Activated T-helper 17 cell treated with anti-CD3 and anti-CD28 coated beads, Interleukin-2, amount 50 U/mL, for 72 hours (primary cell): ENCODE data around the gene EPB41L4A. TPM values are rescaled to one million over a fixed set of nuclear protein-coding genes. Genes with fewer than 3 reads are reported as not detected.

Experiments used
- ATAC-seq: fragments of 150-1000 bp; cut with Tn5 transposase; replicated peaks from 2 replicates; pipeline ENCODE4 v1.10.0; 2021; ENCODE audit warnings: mild to moderate bottlenecking, moderate library complexity
- H3K27ac Mint-ChIP-seq: one replicate; pipeline ENCODE4 v1.8.0; 2022; ENCODE audit warnings: mixed read lengths
- H3K27me3 Mint-ChIP-seq: one replicate; pipeline ENCODE4 v1.8.0; 2022; ENCODE audit warnings: mixed read lengths
- H3K36me3 Mint-ChIP-seq: one replicate; pipeline ENCODE4 v1.8.0; 2022; ENCODE audit warnings: low read depth, mild to moderate bottlenecking, mixed read lengths
- H3K4me1 Mint-ChIP-seq: one replicate; pipeline ENCODE4 v1.8.0; 2022; ENCODE audit warnings: mixed read lengths
- H3K4me3 Mint-ChIP-seq: one replicate; pipeline ENCODE4 v1.8.0; 2022; ENCODE audit warnings: mild to moderate bottlenecking, mixed read lengths
- H3K9me3 Mint-ChIP-seq: one replicate; pipeline ENCODE4 v1.8.0; 2022; ENCODE audit warnings: mixed read lengths
- total RNA-seq, 2 donors: library from RNA; stranded (reverse); gene quantifications; one replicate each; pipeline ENCODE4 v1.2.3, GENCODE V29; 2022

The EPB41L4A gene
- total RNA-seq, 2 donors from 2014 or later = 0.30 to 0.85 TPM

DNA sequence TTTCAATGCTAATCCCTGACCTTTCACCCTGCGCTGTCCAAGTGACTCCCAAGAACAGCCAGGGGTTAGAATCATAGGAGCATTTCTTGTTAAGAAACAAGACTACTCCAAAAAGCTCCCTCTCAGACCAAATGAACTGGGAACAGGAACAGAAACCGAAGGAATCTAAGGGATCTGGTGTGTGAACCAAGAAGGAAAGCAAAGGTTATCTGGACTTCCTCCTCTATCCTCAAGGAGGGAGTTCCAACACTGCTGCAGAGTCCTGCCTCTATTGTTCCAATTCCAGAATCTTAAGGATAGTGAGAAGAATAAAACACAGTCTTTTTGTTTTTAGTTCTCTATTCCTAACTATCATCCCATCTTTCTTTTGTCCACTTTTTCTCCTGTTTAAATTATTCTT lies 87.2 kb downstream of the EPB41L4A start:
- H3K4me1 Mint-ChIP-seq = peaks cover 6% of the 10 kb centered on the region
- H3K27me3 Mint-ChIP-seq = peaks cover 7% of the 10 kb centered on the region
- H3K36me3 Mint-ChIP-seq = no peaks in the 10 kb centered on the region
- no peak overlapping the region for H3K27ac Mint-ChIP-seq
- no peaks in the 10 kb centered on the region for H3K9me3 Mint-ChIP-seq
- no peak for ATAC-seq
- H3K4me3 Mint-ChIP-seq = no peak overlapping the region

- Mint-ChIP-seq H3K9me3 (no peaks in the 10 kb centered on the region), H3K36me3 (no peaks in the 10 kb centered on the region), H3K4me3 (peak overlapping the region; percentile 5), H3K27ac (no peak overlapping the region), H3K27me3 (peaks cover 8% of the 10 kb centered on the region), H3K4me1 (peaks cover 6% of the 10 kb centered on the region)
- ATAC-seq = peak; percentile 86
Observed at GRCh38 chr5:112329419-112330090, 89.5 kb downstream of the EPB41L4A start.

- Mint-ChIP-seq H3K4me3 (no peak overlapping the region), H3K36me3 (no peaks in the 10 kb centered on the region), H3K27me3 (peaks cover 16% of the 10 kb centered on the region), H3K27ac (no peak overlapping the region), H3K4me1 (no peaks in the 10 kb centered on the region), H3K9me3 (no peaks in the 10 kb centered on the region)
- no peak for ATAC-seq
Observed at GRCh38 chr5:112323166-112323565, 95.9 kb downstream of the EPB41L4A start.

DNA sequence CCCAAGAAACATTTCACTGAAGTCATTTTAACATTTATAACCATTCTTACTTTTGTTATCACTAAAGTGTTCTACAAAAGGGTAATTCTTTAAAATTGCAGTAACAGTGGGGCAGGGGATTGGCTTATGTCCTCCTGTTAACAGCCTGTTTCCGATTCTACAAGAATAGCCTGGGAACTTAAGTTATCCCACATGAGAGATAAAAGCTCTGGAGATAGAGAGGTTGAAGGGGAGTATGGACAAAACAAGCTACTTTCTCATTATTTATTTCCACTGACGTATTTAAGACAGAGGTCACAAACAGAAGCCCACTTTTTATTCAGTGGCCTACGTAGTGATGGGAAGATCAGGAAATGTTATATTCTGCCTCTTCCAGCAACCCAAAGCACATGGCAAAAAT lies 98.7 kb downstream of the EPB41L4A start:
- ATAC-seq = no peak
- Mint-ChIP-seq H3K4me3 (no peak overlapping the region), H3K4me1 (no peaks in the 10 kb centered on the region), H3K9me3 (no peaks in the 10 kb centered on the region), H3K27me3 (peaks cover 12% of the 10 kb centered on the region), H3K36me3 (no peaks in the 10 kb centered on the region), H3K27ac (no peak overlapping the region)

GRCh38 chr5:112318346-112318745 lies 100.7 kb downstream of the EPB41L4A start:
- Mint-ChIP-seq H3K9me3 (no peaks in the 10 kb centered on the region), H3K4me1 (no peaks in the 10 kb centered on the region)
- no peak for ATAC-seq

DNA sequence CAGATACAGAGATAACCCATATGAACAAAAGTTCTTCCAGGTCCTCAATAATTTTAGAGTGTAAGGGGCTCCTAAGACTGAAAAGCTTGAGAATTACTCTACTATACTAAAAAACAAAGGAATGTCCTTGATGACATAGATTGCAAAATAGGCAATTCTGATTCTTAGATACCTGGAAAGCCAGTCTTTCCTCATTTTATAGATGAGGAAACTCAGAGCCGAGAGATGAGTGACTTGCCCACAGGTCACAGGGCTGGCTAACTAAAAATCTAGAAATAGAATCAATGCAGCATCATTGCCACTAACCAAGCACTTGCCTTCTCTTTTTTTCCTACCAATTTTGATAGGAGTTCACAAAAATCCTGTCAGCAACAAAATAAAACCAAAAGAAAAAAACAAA lies 101.2 kb downstream of the EPB41L4A start:
- no peak for ATAC-seq
- Mint-ChIP-seq H3K4me3 (no peak overlapping the region), H3K27ac (no peak overlapping the region), H3K9me3 (no peaks in the 10 kb centered on the region), H3K27me3 (peaks cover 15% of the 10 kb centered on the region), H3K36me3 (no peaks in the 10 kb centered on the region), H3K4me1 (no peaks in the 10 kb centered on the region)

More at GRCh38 chr5:112318346-112318745, 100.7 kb downstream of the EPB41L4A start:
- no peak overlapping the region for H3K27ac Mint-ChIP-seq
- peaks cover 16% of the 10 kb centered on the region for H3K27me3 Mint-ChIP-seq
- no peak overlapping the region for H3K4me3 Mint-ChIP-seq
- H3K36me3 Mint-ChIP-seq = no peaks in the 10 kb centered on the region

GRCh38 chr5:112316731-112317130 lies 102.3 kb downstream of the EPB41L4A start:
- no peaks in the 10 kb centered on the region for H3K36me3 Mint-ChIP-seq
- H3K9me3 Mint-ChIP-seq = no peaks in the 10 kb centered on the region
- no peaks in the 10 kb centered on the region for H3K4me1 Mint-ChIP-seq
- H3K27ac Mint-ChIP-seq = no peak overlapping the region
- peaks cover 17% of the 10 kb centered on the region for H3K27me3 Mint-ChIP-seq
- ATAC-seq = no peak
- H3K4me3 Mint-ChIP-seq = no peak overlapping the region

DNA sequence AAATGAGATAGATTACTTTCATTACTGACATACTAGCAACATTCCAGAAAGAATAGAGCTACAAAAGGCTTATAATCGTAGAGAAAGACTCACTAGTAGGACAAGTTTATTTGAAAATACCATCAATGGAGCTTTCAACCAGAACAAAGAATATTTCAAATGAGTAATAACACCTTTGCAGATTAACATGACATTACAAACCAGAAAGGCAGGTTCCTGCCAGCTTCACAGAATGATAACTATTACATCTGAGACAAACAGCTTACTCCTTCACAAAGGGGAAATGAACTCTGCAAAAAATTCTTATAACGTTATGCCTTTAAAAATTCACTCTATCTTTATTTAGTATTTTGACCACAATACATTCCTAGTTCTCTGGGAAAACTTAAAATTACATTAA lies 103.1 kb downstream of the EPB41L4A start:
- no peak for ATAC-seq
- no peak overlapping the region for H3K4me3 Mint-ChIP-seq
- no peaks in the 10 kb centered on the region for H3K4me1 Mint-ChIP-seq
- no peaks in the 10 kb centered on the region for H3K9me3 Mint-ChIP-seq
- H3K36me3 Mint-ChIP-seq = no peaks in the 10 kb centered on the region
- peaks cover 17% of the 10 kb centered on the region for H3K27me3 Mint-ChIP-seq
- no peak overlapping the region for H3K27ac Mint-ChIP-seq

- no peaks in the 10 kb centered on the region for H3K4me1 Mint-ChIP-seq
- no peak overlapping the region for H3K27ac Mint-ChIP-seq
- no peak for ATAC-seq
- H3K4me3 Mint-ChIP-seq = no peak overlapping the region
- no peaks in the 10 kb centered on the region for H3K9me3 Mint-ChIP-seq
- no peaks in the 10 kb centered on the region for H3K36me3 Mint-ChIP-seq
- H3K27me3 Mint-ChIP-seq = peaks cover 13% of the 10 kb centered on the region
Observed at GRCh38 chr5:112312295-112313275, 106.5 kb downstream of the EPB41L4A start.

- Mint-ChIP-seq H3K9me3 (no peaks in the 10 kb centered on the region), H3K36me3 (no peaks in the 10 kb centered on the region), H3K4me1 (no peaks in the 10 kb centered on the region), H3K4me3 (no peak overlapping the region), H3K27me3 (peaks cover 17% of the 10 kb centered on the region), H3K27ac (no peak overlapping the region)
- no peak for ATAC-seq
Observed at GRCh38 chr5:112310746-112311145, 108.3 kb downstream of the EPB41L4A start.

DNA sequence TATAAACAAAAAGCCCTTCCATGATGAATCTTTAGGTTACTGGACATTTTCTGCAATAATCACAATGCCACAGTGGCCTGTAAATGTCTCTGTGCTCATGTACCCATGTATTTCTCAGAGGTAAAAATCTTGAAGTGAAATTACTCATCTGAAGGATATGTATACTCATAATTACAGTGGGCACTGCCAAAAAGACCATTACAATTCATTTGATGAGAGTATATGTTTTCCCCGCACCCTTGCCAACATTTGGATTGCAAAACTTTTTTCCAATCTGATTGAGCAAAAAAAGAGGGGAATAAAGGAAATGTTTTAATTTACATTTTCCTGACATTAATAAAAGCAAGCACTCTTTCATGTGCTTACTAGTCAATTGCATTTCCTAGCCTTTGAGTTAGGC lies 110.5 kb downstream of the EPB41L4A start:
- H3K9me3 Mint-ChIP-seq = no peaks in the 10 kb centered on the region
- no peaks in the 10 kb centered on the region for H3K36me3 Mint-ChIP-seq
- no peak overlapping the region for H3K27ac Mint-ChIP-seq
- no peak for ATAC-seq
- H3K27me3 Mint-ChIP-seq = peaks cover 15% of the 10 kb centered on the region
- no peak overlapping the region for H3K4me3 Mint-ChIP-seq
- H3K4me1 Mint-ChIP-seq = no peaks in the 10 kb centered on the region

DNA sequence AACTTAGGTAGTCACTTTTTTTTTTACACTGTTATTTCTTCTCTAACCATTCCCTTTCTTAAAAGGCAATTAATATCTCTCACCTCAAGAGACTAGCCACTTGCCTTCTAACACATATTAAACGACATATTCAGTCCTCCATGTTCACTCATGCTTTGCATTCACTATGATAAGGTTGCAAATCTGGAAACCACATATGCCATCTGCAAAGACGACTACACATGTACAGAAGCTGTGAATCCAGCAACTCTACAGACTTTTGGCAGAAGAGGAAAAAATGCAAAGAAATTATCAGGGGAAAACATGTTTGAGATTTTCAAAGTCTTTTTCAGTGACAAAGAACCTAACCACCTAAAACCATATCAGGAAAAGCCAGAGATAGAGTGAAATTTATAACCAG lies 112.1 kb downstream of the EPB41L4A start:
- H3K4me1 Mint-ChIP-seq = no peaks in the 10 kb centered on the region
- no peak overlapping the region for H3K27ac Mint-ChIP-seq
- peaks cover 22% of the 10 kb centered on the region for H3K27me3 Mint-ChIP-seq
- H3K36me3 Mint-ChIP-seq = no peaks in the 10 kb centered on the region
- H3K4me3 Mint-ChIP-seq = no peak overlapping the region
- H3K9me3 Mint-ChIP-seq = no peaks in the 10 kb centered on the region
- no peak for ATAC-seq

DNA sequence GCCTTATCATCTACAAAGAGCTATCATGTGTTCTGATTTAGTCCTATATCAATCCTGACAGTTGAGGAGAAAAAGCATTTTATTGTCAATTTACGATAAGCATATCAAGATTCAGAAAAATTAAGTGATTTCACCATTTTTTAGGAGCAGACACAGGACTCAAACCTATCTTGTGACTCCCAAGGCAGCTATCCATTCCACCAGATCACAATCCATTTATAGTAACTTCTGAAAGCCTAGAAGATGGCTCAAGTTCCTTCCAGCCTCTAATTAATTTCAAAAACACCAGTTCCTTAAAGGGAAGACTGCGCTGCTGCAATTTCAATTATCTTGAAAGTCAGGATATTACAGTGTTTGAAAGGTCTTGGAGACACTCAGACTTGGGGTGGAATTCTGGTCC lies 114.3 kb downstream of the EPB41L4A start:
- Mint-ChIP-seq H3K4me1 (no peaks in the 10 kb centered on the region), H3K4me3 (no peak overlapping the region), H3K27me3 (peaks cover 22% of the 10 kb centered on the region), H3K36me3 (no peaks in the 10 kb centered on the region), H3K27ac (no peak overlapping the region), H3K9me3 (no peaks in the 10 kb centered on the region)
- ATAC-seq = no peak

GRCh38 chr5:112303685-112304084 lies 115.4 kb downstream of the EPB41L4A start:
- Mint-ChIP-seq H3K36me3 (no peaks in the 10 kb centered on the region), H3K4me1 (no peaks in the 10 kb centered on the region), H3K4me3 (no peak overlapping the region), H3K27me3 (peaks cover 22% of the 10 kb centered on the region), H3K9me3 (peaks cover 6% of the 10 kb centered on the region), H3K27ac (no peak overlapping the region)
- ATAC-seq = no peak

- peaks cover 12% of the 10 kb centered on the region for H3K27me3 Mint-ChIP-seq
- H3K27ac Mint-ChIP-seq = no peak overlapping the region
- H3K4me1 Mint-ChIP-seq = no peaks in the 10 kb centered on the region
- no peak for ATAC-seq
- H3K36me3 Mint-ChIP-seq = no peaks in the 10 kb centered on the region
- H3K9me3 Mint-ChIP-seq = peaks cover 6% of the 10 kb centered on the region
- no peak overlapping the region for H3K4me3 Mint-ChIP-seq
Observed at GRCh38 chr5:112294126-112294525, 125.0 kb downstream of the EPB41L4A start.
